Measurements from ENCODE around the gene COA3.

COA3 gene

GRCh38 chr17:42754782-42755181, 43.7 kb downstream of the COA3 start:
- DNase-seq (ENCODE audit: low read depth in 2 of 3, low spot score in 1 of 3) = no peak

DNA sequence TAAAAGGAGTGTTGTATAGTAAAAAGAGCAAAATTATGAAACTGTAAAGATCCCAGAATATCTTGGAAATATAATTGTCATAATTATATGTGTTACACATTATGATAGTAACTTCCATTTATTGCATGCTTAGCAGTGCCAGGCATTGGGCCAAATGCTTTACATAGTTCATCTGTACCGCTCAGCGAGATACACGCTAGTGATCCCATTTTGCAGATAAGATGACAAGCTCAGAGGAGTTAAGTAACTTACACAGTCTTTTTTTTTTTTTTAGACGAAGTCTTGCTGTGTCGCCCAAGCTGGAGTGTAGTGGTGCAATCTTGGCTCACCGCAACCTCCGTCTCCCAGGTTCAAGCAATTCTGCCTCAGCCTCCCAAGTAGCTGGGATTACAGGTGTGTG, 46.9 kb downstream of the COA3 start:
- no peak for DNase-seq (ENCODE audit: low read depth in 2 of 3, low spot score in 1 of 3)

DNA sequence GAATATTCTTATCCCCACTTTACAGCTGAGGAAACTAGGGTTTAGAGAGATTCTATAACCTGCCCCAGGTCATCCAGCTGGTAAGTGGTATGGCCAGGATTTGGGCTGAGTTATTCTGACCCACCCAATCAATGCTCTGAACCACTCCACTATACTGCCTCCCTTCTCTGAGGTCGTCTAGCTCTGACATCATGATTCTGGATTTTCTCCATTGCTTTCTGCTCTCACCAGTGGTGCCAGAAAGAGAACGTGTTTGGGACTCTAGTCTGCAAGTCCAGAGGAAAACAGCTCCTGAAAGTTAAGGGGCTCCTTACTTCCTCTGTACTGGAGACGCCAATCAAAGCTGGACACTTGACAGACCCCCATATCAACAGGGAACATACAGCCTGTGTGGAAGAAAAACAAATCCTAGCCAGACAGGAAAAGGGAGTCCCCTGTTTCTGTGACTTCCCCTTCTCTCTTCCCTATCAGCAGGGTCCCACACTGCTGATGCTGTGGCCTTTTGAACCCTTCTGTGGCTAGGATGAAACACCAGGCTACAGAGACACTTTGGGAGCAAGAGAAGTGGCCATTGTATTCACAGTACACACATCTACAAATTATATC, 47.7 kb downstream of the COA3 start:
- no peak for DNase-seq (ENCODE audit: low read depth in 2 of 3, low spot score in 1 of 3)

DNA sequence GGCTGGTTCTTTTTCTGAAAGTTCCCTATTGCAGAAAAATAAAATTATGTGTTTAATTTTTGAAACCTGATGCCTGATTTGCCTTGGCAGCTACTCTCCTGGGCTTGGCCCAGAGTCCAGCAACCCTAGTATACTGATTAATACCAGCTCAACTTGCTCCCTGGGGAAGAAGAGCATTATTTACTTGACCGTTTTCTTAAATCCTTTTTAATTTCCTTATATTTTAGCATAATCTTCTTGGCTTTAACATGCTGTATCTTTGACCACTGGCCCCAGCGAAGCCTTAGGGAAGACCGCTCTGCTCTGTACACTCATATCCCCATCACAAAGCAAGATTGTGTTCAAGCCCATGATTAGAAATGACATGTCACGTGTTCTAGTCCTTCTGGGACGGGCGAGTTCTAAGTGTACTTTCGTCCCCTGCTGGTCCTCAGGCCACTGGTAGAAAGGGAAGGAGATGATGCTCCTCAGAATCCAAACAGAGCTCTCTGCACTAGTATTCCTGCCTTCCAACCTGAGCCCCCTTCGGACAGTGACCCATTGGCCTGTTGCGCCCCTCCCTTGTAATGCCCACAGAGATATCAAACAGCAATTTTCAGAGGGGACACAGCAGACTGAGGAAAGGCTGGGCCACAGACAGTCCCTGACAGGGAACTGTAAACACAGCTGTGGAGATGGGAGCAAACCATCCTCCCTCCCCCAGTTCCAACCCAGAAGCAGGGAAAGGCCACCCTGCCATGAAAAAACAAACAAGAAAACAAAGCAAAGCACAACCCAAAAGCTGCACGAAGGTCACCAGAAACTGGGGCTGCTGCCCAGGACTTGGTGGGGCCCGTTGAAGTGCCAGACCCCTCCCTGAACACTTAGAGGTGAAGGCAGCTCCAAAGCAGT, 49.4 kb downstream of the COA3 start:
- no peak for DNase-seq (ENCODE audit: low read depth in 2 of 3, low spot score in 1 of 3)

DNA sequence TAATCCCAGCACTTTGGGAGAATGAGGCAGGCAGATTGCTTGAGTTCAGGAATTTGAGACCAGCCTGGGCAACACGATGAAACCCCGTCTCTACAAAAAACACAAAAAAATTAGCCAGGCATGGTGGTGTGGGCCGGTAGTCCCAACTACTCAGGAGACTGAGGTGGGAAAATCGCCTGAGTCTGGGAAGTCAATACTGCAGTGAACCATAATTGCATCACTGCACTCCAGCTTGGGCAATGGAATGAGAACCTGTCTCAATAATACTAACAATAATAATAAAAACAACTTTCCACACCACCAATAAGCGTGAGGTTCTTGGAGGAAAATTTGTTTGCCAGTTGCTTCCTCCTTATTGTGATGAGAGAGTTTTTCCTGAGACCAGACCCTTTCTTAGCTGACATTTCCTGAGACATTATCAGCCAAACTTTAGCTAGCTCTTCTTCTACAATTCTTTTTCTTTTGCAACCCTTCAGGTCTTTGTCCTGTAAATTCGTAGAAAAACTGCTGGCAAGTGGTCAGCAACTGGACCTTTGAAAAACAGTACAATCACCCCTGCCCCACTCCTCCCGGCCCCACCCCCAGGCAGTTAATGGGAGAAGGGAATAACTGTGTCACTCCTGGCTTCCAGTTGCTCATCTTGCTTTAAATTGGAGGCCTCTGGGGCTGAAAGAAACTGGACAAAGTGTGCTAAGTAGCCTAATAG, 50.1 kb downstream of the COA3 start:
- no peak for DNase-seq (ENCODE audit: low read depth in 2 of 3, low spot score in 1 of 3)
